ENCODE results near the gene HSPA1B.
A peak's percentile ranks its signal among the peaks of the same experiment; 100 is the strongest.
"Not testable (repeated sequence)": the region's sequence is repeated elsewhere in the genome, so short reads cannot be mapped to it uniquely, and the experiment has no call there.

Gene HSPA1B

GRCh38 chr6:31859923-31860322, 32.4 kb downstream of the HSPA1B start:
- DNase-seq (ENCODE audit: low read depth) = no peak

- DNase-seq (ENCODE audit: low read depth) = no peak
These were observed 32.8 kb downstream of the HSPA1B start for GRCh38 chr6:31860349-31860748.

- no peak for DNase-seq (ENCODE audit: low read depth)
These were observed 33.6 kb downstream of the HSPA1B start for GRCh38 chr6:31861150-31861549.

GRCh38 chr6:31861919-31862343, 34.4 kb downstream of the HSPA1B start:
- no peak for DNase-seq (ENCODE audit: low read depth)

DNA sequence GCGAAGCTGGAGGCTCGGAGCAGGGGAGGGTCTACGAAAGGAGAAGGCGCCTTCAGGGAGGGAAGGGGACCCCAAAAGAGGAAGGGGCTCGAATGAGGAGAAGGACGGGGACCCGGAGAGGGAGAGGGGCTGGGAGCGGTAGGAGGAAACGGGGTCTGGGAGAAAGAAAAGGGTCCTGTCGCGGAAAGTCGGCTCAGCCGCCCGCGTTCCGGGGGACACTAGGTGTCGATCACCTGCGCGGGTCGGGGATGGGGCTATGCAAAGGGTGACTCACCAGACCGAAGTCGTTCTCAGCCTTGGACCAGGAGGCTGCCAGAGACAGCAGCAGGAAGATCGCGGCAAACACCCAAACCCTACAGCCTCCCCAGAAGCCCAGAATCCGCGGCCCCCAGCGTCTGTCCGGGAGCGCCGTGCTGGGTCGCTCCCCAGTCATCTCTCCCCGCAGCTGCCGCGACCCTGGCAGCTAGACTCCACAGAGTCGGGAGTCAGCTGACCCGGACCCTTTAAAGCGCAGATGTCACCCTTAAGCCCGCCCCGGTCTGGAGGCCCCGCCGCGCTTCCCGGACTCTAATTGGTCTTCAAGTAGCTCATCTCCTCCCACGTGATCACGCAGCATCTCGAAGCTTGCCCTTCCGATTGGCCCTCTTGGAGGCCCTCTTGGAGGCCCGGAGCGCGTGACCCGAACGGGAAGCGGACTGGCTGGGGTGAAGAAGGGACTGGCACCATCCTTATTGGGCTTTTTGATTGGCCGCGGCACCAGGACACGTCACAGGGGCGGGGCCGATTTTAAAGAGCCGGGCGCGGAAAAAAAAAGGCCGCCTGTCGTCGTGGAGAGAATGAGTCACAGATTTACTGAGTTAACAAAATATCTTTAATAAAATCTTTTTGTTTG, 35.1 kb downstream of the HSPA1B start, which contains the start of gene NEU1:
NEU1 (minus strand) TSS at position 478 of the 892 bp plus-strand sequence; CDS start at position 433, 45 bp downstream.
- DNase-seq (ENCODE audit: low read depth) = peak; percentile 99

GRCh38 chr6:31864123-31864562, 36.6 kb downstream of the HSPA1B start:
- not testable (repeated sequence) for DNase-seq (ENCODE audit: low read depth)

GRCh38 chr6:31864818-31865204, 37.3 kb downstream of the HSPA1B start:
- no peak for DNase-seq (ENCODE audit: low read depth)

- no peak for DNase-seq (ENCODE audit: low read depth)
These were observed 37.9 kb downstream of the HSPA1B start for GRCh38 chr6:31865205-31866118.

DNA sequence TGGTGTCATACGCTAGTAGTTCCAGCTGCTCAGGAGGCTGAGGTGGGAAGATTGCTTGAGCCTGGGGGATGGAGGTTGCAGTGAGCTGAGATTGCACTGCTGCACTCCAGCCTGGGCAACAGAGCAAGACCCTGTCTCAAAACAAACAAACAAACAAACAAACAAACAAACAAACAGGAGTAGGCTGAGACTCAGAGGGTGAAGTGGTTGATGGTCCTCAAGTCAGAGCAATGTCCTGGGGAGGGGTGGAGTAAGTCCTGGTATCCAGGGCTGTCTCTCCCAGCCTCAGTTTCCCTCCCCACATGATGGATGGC, 41.1 kb downstream of the HSPA1B start:
- not testable (repeated sequence) for DNase-seq (ENCODE audit: low read depth)

GRCh38 chr6:31869343-31869742, 41.8 kb downstream of the HSPA1B start:
- DNase-seq (ENCODE audit: low read depth) = no peak

DNA sequence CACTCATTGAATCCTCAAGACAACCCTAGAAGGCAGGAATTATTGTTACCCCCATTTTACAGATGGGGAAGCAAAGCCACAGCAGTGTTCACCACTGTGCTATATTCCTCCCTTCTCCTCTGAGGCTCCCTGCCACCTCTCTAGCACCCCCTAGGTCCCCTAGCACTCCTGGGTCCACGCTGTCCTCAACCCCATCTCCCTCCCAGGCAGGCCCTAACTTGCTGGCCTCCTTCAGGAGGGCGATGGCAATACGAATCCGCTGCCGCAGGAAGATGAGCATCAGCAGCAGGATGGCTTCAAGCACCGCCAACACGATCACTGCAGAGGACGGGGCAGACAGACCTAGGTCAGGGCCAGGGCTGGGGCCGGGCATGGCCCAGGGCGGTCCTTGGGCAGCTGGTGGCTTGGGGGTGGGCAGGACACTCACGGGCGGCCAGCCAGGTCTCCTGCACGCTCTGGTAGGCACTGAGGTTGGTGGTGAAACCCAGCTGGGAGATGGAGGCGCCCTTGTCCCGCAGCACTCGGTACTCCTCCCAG, 42.9 kb downstream of the HSPA1B start:
- DNase-seq (ENCODE audit: low read depth) = no peak

DNA sequence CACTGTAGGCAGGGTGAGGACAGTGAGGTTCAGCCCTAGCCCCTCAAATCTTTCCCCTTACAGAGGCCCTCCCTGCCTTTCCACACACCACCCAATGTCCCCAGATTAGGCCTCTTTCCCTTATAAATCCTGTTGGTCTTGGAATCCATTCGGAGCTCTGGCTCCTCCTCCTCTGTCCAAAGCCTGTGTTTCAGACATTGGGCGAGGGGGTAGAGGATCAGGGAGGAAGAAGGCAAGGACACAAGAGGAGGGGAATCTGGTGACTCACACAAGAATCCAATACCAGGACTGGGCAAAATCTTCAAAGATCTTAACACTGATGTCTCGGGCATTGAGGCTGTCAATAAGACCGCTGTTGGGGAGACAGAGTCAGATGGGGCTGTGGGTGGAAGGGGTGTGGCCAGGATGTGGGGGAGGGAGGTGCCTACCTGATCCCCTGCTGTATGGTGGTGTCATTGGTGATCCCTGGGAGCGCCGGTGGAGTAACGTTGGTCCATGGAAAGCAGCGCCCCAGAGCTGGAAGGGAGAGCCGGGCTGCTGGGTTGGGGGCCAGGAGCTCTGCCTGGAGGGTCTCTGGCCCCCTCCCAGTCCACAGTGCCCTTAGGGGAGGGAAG, 43.6 kb downstream of the HSPA1B start:
- DNase-seq (ENCODE audit: low read depth) = no peak

GRCh38 chr6:31874084-31874670, 46.6 kb downstream of the HSPA1B start:
- no peak for DNase-seq (ENCODE audit: low read depth)

DNA sequence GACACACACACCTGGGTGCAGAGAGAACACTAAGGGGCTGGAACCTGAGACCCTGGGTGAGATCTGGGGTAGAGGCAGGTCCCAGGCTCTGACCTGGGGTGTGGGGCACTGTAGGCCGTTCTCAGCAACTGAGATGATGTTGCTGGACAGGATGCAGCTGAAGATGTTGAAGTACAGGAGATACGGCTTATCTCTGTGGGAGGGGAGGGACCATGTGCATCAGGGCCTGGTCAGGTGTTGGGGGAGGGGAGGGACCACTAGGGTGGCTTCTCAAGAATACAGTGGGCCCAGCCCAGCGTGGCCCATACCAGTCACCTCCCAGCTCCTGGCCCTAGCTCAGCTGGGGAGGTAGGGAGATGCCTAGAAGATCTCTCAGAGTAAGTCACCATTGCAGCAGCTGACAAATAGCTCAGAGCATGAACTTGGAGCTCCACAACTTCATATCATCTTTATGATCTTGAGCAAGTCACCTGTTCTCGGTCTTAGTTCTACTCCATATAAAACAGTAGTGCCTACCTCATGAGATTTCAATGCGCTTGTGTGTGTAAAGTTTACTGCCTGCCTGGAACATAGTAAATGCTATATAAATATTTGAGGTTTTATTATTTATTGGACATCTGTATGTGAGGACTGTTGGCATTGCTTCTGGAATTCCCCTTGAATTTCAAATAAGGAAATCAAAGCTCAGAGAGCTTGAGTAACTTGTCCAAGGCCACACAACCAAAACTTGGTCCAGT, 47.5 kb downstream of the HSPA1B start:
- no peak for DNase-seq (ENCODE audit: low read depth)

DNA sequence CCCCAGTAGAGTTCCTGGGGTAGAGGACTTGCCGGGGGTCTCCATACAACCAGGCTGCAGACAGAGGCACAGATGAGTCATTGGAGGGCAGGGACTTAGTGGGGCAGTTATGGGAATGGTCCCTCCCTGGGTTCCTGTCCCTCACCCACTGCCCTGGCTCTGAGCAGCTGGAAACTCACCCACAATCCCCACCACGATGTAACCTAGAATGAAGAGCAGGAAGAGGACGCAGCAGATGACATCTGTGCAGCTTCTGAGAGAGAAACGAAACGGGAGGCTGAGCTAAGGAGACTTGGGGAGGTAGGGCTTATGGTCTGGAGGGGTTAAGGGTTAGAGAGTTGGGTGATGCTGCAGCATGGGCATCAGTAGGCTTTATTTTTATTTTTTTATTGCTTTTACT, 48.3 kb downstream of the HSPA1B start:
- no peak for DNase-seq (ENCODE audit: low read depth)

GRCh38 chr6:31876357-31876756, 48.8 kb downstream of the HSPA1B start:
- no peak for DNase-seq (ENCODE audit: low read depth)

DNA sequence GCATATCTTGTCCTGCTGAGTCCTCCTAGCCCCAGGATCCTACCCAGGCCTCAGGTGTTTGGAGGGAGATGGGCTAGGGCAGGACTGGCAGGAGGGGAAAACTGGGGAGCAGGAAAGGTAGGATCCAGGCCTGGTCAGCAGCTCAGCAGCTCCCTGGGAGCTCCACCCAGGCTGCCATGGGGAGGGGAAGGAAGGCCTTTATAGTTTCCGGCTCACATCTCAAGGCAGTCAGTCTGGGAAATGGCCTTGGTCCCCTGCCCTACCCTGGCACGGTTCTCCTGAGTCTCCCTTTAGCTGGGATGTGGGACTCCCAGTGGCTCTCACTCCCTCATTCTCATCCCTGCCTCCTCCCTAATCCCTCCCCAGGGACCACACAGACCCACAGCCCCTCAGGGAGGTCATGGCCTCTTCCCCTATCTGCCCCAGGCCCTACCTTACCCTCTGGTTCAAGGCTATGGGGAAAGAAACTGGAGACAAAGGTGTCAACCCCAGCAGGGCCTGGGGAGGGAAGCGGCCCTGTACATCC, 49.6 kb downstream of the HSPA1B start:
- DNase-seq (ENCODE audit: low read depth) = no peak

- DNase-seq (ENCODE audit: low read depth) = no peak
These were observed 50.2 kb downstream of the HSPA1B start for GRCh38 chr6:31877651-31878161.

- DNase-seq (ENCODE audit: low read depth) = no peak
These were observed 50.7 kb downstream of the HSPA1B start for GRCh38 chr6:31878222-31878621.

DNA sequence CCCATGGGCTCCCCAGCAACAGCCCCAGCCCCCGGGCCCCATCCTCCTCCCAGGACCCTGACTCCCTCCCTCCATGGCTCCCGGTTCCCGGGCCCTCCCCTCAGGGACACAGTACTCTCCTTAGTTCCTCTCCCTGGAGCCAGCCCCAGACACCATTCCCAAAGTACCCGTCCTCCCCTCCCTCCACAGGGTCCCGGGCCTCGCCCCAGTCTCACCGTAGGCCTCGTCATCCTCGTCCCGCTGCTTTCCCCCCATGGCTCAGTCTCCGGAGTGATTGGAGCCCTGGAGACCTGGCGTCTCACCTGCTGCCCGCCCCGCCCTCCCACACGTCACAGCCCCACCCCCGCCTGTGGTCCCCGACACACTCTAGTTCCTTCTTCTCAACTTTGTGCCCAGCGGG, 51.2 kb downstream of the HSPA1B start, which contains the start of gene SLC44A4:
SLC44A4 (minus strand) TSS at position 272 of the 400 bp plus-strand sequence; CDS start at position 255, 17 bp downstream.
- no peak for DNase-seq (ENCODE audit: low read depth)

All from T follicular helper cell (primary cell).